LoVo (cell line): ENCODE results near the gene NGB.

ENCODE experiments used
- DNase-seq: peaks from one replicate; pipeline ENCODE4 v3.0.0-alpha.2; 2016; ENCODE audit warnings: low spot score

NGB gene

GRCh38 chr14:77264466-77265186, 6.4 kb downstream of the NGB start:
- DNase-seq, result no peak

- no peak for DNase-seq
These were observed 10.4 kb downstream of the NGB start for GRCh38 chr14:77260631-77261030.

GRCh38 chr14:77260199-77260598, 10.8 kb downstream of the NGB start:
- no peak for DNase-seq

GRCh38 chr14:77259025-77259715, 11.8 kb downstream of the NGB start:
- DNase-seq, result no peak

- DNase-seq, result no peak
These were observed 12.4 kb downstream of the NGB start for GRCh38 chr14:77258566-77258965.

- DNase-seq, result no peak
These were observed 13.3 kb downstream of the NGB start for GRCh38 chr14:77257700-77258099.

- DNase-seq, result no peak
These were observed 14.3 kb downstream of the NGB start for GRCh38 chr14:77256694-77257093.

GRCh38 chr14:77253333-77254190, 17.4 kb downstream of the NGB start:
- no peak for DNase-seq

GRCh38 chr14:77251870-77252269, 19.1 kb downstream of the NGB start:
- DNase-seq, result no peak

GRCh38 chr14:77250927-77251326, 20.1 kb downstream of the NGB start:
- DNase-seq, result no peak

- DNase-seq, result no peak
These were observed 21.7 kb downstream of the NGB start for GRCh38 chr14:77249286-77249685.

GRCh38 chr14:77248666-77249065, 22.3 kb downstream of the NGB start:
- no peak for DNase-seq

- no peak for DNase-seq
These were observed 24.2 kb downstream of the NGB start for GRCh38 chr14:77246784-77247183.

- no peak for DNase-seq
These were observed 25.2 kb downstream of the NGB start for GRCh38 chr14:77245820-77246219.

GRCh38 chr14:77243853-77244252, 27.2 kb downstream of the NGB start:
- no peak for DNase-seq

GRCh38 chr14:77242752-77243151, 28.3 kb downstream of the NGB start:
- no peak for DNase-seq

GRCh38 chr14:77241955-77242354, 29.1 kb downstream of the NGB start:
- DNase-seq, result no peak

GRCh38 chr14:77240336-77240915, 30.6 kb downstream of the NGB start:
- no peak for DNase-seq

GRCh38 chr14:77239412-77239811, 31.6 kb downstream of the NGB start:
- DNase-seq, result no peak

GRCh38 chr14:77238996-77239395, 32.0 kb downstream of the NGB start:
- no peak for DNase-seq

GRCh38 chr14:77238356-77238755, 32.6 kb downstream of the NGB start:
- no peak for DNase-seq

- DNase-seq, result no peak
These were observed 34.2 kb downstream of the NGB start for GRCh38 chr14:77236814-77237213.
